ENCODE results near the gene MFSD6L.

The MFSD6L gene

GRCh38 chr17:8793649-8794048, 5.5 kb downstream of the MFSD6L start:
- DNase-seq (ENCODE audit: low spot score): no peak

DNA sequence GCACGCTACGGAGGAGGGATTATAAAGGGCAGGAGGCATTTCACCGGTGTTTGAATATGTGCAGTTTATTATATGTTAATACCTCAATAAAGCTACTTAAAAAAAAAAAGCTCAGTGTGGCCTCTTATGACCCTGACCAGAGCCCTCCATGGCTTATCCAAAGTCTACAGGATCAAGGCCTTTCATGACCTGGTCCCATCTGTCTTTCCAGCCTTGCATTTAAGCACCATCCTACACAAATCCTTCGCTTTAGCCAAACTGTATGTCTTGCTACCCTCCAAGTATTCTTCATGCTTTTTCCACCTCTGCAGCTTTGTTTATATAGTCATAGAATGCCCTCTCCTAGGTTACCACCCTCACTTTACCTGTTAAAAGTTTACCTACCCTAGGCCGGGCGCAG, 6.5 kb downstream of the MFSD6L start:
- DNase-seq (ENCODE audit: low spot score): no peak

GRCh38 chr17:8791910-8792270, 7.3 kb downstream of the MFSD6L start:
- DNase-seq (ENCODE audit: low spot score): no peak

DNA sequence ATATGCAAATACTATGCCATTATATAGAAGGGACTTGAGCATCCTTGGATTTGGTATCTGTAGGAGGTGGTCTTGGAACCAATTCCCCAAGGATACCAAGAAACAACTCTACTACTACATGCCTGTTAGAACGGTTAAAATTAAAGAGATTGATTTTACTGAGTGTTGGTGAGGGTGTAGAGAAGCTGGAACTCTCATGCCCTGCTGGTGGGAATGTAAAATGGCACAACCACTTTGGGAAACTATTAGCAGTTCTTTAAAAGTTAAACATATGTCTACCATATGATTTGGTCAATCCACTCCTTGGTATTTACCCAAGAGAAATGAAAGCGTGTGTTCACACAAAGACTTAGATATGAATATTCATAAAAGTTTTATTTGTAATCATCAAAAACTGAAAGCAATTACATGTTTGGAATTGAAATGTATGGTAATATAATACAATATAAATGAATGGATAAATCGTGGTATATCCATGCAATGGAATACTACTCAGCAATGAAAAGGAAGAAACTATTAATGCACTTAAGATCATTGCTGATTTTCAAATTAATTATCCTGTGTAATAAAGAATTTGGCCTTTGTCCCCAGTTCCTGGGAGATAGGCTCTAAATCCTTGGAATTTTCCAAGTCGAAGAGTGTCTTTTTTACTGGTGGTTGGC, 7.8 kb downstream of the MFSD6L start:
- DNase-seq (ENCODE audit: low spot score): no peak

GRCh38 chr17:8789743-8790142, 9.4 kb downstream of the MFSD6L start:
- DNase-seq (ENCODE audit: low spot score): no peak

- DNase-seq (ENCODE audit: low spot score): no peak
These were observed 10.2 kb downstream of the MFSD6L start for GRCh38 chr17:8788998-8789397.

- peak; percentile 29 for DNase-seq (ENCODE audit: low spot score)
These were observed 13.4 kb downstream of the MFSD6L start for GRCh38 chr17:8785547-8786413.

- no peak for DNase-seq (ENCODE audit: low spot score)
These were observed 17.0 kb downstream of the MFSD6L start for GRCh38 chr17:8782176-8782575.

DNA sequence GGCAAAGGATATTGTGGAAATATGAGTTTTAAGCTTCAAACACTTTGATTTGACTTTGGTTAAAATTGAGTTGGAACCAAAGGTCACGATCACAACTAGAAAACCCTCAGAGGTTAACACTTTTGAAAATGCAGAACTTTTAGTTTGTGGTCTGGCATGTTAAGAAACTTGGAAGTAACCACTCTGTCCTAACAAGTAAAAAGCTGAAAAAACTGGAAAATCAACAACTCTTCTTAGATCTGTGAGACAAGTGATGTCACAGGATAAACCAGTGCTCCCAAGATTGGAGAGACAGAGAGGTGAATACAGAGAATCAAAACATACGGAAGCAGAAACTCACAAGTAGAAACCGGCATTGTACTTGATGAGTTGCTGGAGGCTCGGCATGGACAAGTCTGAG, 17.4 kb downstream of the MFSD6L start:
- DNase-seq (ENCODE audit: low spot score): no peak

DNA sequence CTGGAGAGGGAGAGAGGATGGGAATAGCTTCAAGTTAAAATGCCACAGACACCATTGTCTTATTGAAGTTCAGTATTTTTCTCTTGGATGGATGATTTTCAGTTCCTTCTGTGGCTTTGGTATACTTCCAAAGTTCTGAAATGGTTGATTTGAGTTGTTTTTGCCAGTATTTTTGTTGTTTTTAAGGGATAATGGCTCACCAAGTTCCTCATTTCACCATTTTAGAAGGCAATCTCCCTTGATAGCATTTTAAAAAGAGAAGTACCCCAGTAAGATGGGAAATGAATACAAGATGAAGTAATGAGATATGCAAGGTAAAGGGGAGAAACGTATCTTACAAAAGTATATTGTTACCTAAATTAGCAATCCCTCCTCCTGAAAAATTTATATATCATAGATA, 22.3 kb downstream of the MFSD6L start:
- DNase-seq (ENCODE audit: low spot score): no peak

- no peak for DNase-seq (ENCODE audit: low spot score)
These were observed 22.9 kb downstream of the MFSD6L start for GRCh38 chr17:8776248-8776647.

- DNase-seq (ENCODE audit: low spot score): no peak
These were observed 32.4 kb downstream of the MFSD6L start for GRCh38 chr17:8766731-8767130.

- DNase-seq (ENCODE audit: low spot score): no peak
These were observed 37.2 kb downstream of the MFSD6L start for GRCh38 chr17:8762012-8762411.

DNA sequence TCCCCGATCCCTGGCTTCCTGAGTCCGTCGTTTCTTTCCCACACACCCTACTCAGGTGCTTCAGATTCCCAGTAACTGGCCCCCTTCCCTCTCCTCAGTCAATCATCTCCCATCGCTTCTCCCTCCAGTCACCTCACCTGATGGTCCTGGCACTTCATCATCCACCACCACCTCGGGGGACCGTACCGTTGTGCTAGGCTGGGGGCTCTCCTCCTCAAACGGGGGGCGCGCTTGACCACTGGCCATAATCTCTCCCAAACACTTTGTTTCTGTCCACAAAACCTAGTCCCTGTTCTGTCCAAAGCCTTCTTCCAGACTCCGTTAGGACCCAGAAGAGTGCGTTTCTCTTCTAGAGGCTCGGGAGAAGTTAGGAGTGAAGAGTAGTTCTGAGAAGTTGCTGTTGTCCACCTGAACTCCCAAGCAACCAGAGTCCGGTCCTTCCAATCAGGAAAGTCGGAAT, 41.0 kb downstream of the MFSD6L start, which contains the start of gene SPDYE4:
TSS of gene SPDYE4 (minus strand) at position 410 of the 460 bp plus-strand sequence. CDS start at position 246, 164 bp downstream.
- no peak for DNase-seq (ENCODE audit: low spot score)

DNA sequence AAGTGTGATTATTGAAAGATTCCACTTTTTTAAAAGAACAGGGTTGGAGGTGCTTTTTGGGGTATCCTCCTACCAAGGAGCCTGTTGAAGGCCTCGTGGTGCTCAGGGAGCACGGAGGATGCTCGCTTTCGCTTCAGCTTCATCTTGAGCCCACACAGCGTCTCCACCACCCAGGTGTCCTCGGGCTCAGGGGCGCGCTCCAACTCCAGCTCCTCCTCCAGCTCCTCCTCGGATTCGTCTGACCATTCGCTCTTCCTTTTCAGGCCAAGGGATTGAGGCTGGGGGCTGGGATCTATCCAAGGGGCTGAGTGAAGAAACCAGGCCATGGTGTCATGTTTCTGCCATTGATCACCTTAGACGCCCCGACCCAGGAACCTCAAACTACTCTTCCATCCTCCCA, 42.0 kb downstream of the MFSD6L start:
- DNase-seq (ENCODE audit: low spot score): no peak

- DNase-seq (ENCODE audit: low spot score): no peak
These were observed 43.4 kb downstream of the MFSD6L start for GRCh38 chr17:8755590-8756255.

DNA sequence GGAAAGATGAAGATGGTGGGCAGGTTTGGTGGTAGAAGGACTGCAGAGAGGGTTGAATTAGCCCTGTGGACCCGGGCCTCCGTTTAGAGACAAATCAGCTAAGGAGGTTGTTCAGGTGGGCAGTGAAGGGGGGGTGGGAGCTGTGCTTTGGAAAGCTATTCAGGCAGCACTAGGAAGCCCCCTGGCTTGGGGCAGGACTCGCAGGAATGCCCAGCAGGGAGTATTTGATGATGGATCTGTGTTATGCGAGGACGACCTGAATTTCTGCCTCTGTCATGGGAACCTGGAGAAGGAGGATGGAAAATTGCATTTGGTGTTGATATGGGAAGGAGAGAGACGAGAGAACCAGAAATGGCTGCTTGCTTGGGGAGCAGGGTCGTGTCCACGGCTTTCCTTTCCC, 44.3 kb downstream of the MFSD6L start:
- no peak for DNase-seq (ENCODE audit: low spot score)

DNA sequence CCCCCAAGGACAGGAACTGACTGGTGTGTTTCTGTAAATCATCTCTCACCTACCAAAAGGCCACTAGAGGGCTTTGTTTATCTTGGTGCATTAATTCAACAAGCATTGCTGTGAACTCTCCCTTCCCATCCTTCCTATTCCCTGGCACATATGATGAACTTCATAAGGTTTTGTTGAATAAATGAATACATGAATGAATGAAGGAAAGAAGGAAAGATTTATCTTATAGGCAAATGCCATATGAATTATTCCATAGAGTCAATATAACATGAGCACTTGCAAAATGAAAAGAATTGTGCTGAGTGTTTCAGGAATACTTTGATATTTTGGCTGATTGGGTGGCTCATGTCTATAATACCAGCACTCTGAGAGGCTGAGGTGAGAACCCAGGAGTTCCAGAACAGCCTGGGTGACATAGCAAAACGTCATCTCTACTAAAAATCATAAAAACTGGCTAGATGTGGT, 45.2 kb downstream of the MFSD6L start:
- no peak for DNase-seq (ENCODE audit: low spot score)

DNA sequence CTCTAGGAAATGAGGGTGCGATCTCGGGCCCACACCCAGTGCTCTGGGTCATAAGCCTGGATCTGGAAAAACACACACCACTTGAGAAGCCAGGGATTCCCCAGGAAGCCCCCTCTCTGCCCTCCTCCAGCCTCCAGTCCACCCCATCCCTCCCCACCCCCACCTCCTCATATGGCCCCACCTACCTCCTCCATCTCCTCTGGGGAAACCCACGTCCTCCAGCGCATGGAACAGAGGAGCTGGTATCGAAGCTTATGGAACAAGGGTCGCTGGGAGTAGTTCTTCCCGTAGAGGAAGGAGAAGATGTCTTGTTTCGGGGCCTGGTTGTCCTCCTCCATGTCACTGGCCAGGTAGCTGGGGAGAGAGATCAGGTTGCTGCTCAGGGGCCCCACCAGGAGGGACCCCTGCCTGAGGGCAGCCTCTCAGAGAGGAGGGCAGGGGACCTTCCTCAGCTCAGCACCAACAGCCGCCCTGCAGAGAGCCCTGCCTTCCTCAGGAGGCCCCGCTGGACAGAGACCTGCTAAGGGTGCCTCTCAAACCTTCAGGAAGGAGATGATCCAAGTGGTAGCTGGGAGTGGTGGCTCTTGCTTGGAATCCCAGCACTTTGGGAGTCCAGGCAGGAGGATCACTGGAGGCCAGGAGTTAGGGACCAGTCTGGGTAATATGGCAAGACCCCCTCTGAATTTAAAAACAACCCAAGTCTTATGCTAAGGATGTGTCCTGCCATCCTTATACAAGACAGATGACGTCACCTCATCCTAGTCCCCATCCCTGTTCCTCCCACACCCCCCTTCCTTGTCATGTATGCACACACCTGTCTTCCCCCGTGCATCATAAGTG, 45.8 kb downstream of the MFSD6L start:
- DNase-seq (ENCODE audit: low spot score): no peak

DNA sequence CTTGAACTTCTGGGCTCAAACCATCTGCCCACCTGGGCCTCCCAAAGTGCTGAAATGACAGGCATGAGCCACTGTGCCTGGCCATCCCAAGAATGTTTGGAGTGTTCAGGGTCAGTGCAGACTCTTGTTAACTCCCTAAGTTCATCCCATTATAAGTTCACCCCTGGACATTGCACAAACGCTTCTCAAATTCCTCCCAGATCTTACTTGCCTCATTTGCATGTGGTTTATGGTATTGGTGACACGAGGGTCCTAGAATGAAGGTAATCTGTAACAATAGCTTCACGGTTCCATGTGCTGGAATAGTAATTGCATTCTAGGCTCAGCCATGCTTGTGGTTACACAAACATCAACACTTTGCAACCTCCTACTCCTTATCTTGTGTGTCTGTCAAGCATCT, 49.5 kb downstream of the MFSD6L start:
- no peak for DNase-seq (ENCODE audit: low spot score)

DNA sequence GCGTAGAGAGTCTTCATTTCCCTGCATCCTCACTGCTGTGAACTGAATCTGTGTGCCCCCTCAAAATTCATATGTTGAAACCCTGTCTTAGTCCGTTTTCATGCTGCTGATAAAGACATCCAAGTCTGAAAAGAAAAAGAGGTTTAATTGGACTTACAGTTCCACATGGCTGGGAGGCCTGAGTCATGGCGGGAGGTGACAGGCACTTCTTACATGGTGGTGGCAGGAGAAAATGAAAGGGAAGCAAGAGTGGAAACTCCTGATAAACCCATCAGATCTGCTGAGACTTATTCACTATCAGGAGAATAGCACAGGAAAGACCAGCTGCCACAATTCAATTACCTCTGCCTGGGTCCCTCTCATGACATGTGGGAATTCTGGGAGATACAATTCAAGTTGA, 51.4 kb downstream of the MFSD6L start:
- no peak for DNase-seq (ENCODE audit: low spot score)

Measured in hematopoietic multipotent progenitor cell treated with erythropoietin and hydrocortisone succinate and interleukin-3 and kit ligand, for 17 days (in vitro differentiated cells).